Activated T-cell treated with anti-CD3 and anti-CD28 coated beads, Interleukin-2, amount 50 U/mL, for 4 hours (primary cell): Measurements from ENCODE around the gene RAB42. TPM values are rescaled to one million over a fixed set of nuclear protein-coding genes. Genes with fewer than 3 reads are reported as not detected.
A peak's percentile ranks its signal among the peaks of the same experiment; 100 is the strongest.

Experiments used
- ATAC-seq, 2 donors: fragments of 200-7000 bp; cut with Tn5 transposase; one replicate each; pipeline ENCODE4 v1.10.0; 2021
- DNase-seq: peaks from one replicate; pipeline ENCODE4 v3.0.0-alpha.2; 2020
- H3K27me3 Mint-ChIP-seq: one replicate; pipeline ENCODE4 v1.8.0; 2021; ENCODE audit warnings: low read depth, mixed read lengths
- H3K36me3 Mint-ChIP-seq: one replicate; pipeline ENCODE4 v1.8.0; 2022; ENCODE audit warnings: mixed read lengths; ENCODE audit not compliant: insufficient read depth
- H3K4me1 Mint-ChIP-seq: one replicate; pipeline ENCODE4 v1.8.0; 2021; ENCODE audit warnings: low read depth, mixed read lengths
- H3K4me3 Mint-ChIP-seq: one replicate; pipeline ENCODE4 v1.8.0; 2021; ENCODE audit warnings: mild to moderate bottlenecking, moderate library complexity, mixed read lengths
- H3K9me3 Mint-ChIP-seq: one replicate; pipeline ENCODE4 v1.8.0; 2021; ENCODE audit warnings: mixed read lengths
- total RNA-seq, 3 donors: library from RNA; stranded (reverse); gene quantifications; one replicate each; pipeline ENCODE4 v1.2.1, GENCODE V29; 2021

Gene RAB42
- total RNA-seq, 3 donors from 2014 or later: not detected

GRCh38 chr1:28601696-28602095 lies 9.6 kb downstream of the RAB42 start:
- H3K9me3 Mint-ChIP-seq: no peaks in the 10 kb centered on the region
- no peaks in the 10 kb centered on the region for H3K27me3 Mint-ChIP-seq
- no peak overlapping the region for H3K4me3 Mint-ChIP-seq
- DNase-seq (no peak), ATAC-seq (peak; percentile 48 to 52)
- peaks cover 21% of the 10 kb centered on the region for H3K36me3 Mint-ChIP-seq
- no peaks in the 10 kb centered on the region for H3K4me1 Mint-ChIP-seq

GRCh38 chr1:28602536-28603439 lies 10.7 kb downstream of the RAB42 start:
- Mint-ChIP-seq H3K9me3 (no peaks in the 10 kb centered on the region), H3K27me3 (no peaks in the 10 kb centered on the region), H3K36me3 (peaks cover 21% of the 10 kb centered on the region), H3K4me1 (no peaks in the 10 kb centered on the region), H3K4me3 (no peak overlapping the region)
- DNase-seq (no peak), ATAC-seq (no peak)

- Mint-ChIP-seq H3K36me3 (peaks cover 21% of the 10 kb centered on the region), H3K27me3 (no peaks in the 10 kb centered on the region), H3K9me3 (no peaks in the 10 kb centered on the region), H3K4me1 (no peaks in the 10 kb centered on the region), H3K4me3 (no peak overlapping the region)
- ATAC-seq (no peak), DNase-seq (no peak)
These were observed 12.3 kb downstream of the RAB42 start for GRCh38 chr1:28604411-28604810.

- no peaks in the 10 kb centered on the region for H3K4me1 Mint-ChIP-seq
These were observed 12.9 kb downstream of the RAB42 start for GRCh38 chr1:28604962-28605361.

GRCh38 chr1:28606771-28607170 lies 14.7 kb downstream of the RAB42 start:
- Mint-ChIP-seq H3K27me3 (no peaks in the 10 kb centered on the region), H3K36me3 (peaks cover 20% of the 10 kb centered on the region), H3K4me1 (no peaks in the 10 kb centered on the region), H3K4me3 (no peak overlapping the region), H3K9me3 (no peaks in the 10 kb centered on the region)
- DNase-seq (no peak), ATAC-seq (no peak)

More at GRCh38 chr1:28604962-28605361, 12.9 kb downstream of the RAB42 start:
- H3K4me3 Mint-ChIP-seq: no peak overlapping the region
- DNase-seq: no peak
- H3K9me3 Mint-ChIP-seq: no peaks in the 10 kb centered on the region
- ATAC-seq: no peak
- H3K36me3 Mint-ChIP-seq: peaks cover 23% of the 10 kb centered on the region
- H3K27me3 Mint-ChIP-seq: no peaks in the 10 kb centered on the region

- H3K36me3 Mint-ChIP-seq: peaks cover 24% of the 10 kb centered on the region
- no peak overlapping the region for H3K4me3 Mint-ChIP-seq
- H3K4me1 Mint-ChIP-seq: no peaks in the 10 kb centered on the region
- no peaks in the 10 kb centered on the region for H3K27me3 Mint-ChIP-seq
- H3K9me3 Mint-ChIP-seq: no peaks in the 10 kb centered on the region
- ATAC-seq (no peak), DNase-seq (no peak)
These were observed 21.1 kb downstream of the RAB42 start for GRCh38 chr1:28613175-28613574.

- peaks cover 3% of the 10 kb centered on the region for H3K36me3 Mint-ChIP-seq
- H3K4me1 Mint-ChIP-seq: peaks cover 6% of the 10 kb centered on the region
- DNase-seq (no peak), ATAC-seq (no peak)
- no peaks in the 10 kb centered on the region for H3K27me3 Mint-ChIP-seq
- H3K9me3 Mint-ChIP-seq: no peaks in the 10 kb centered on the region
- H3K4me3 Mint-ChIP-seq: no peak overlapping the region
These were observed 39.6 kb downstream of the RAB42 start for GRCh38 chr1:28631713-28632112.

GRCh38 chr1:28632560-28632959 lies 40.5 kb downstream of the RAB42 start:
- Mint-ChIP-seq H3K4me1 (peaks cover 7% of the 10 kb centered on the region), H3K4me3 (no peak overlapping the region), H3K36me3 (peaks cover 3% of the 10 kb centered on the region), H3K9me3 (no peaks in the 10 kb centered on the region), H3K27me3 (no peaks in the 10 kb centered on the region)
- no peak for ATAC-seq
- DNase-seq: no peak

GRCh38 chr1:28640766-28641165 lies 48.7 kb downstream of the RAB42 start:
- DNase-seq (peak; percentile 9), ATAC-seq (no peak)
- Mint-ChIP-seq H3K27me3 (no peaks in the 10 kb centered on the region), H3K4me3 (peak overlapping the region; percentile 98), H3K9me3 (no peaks in the 10 kb centered on the region), H3K4me1 (peaks cover 37% of the 10 kb centered on the region), H3K36me3 (peaks cover 2% of the 10 kb centered on the region)

GRCh38 chr1:28642056-28642846 lies 50.2 kb downstream of the RAB42 start:
- H3K4me1 Mint-ChIP-seq: peaks cover 38% of the 10 kb centered on the region
- H3K9me3 Mint-ChIP-seq: no peaks in the 10 kb centered on the region
- peak overlapping the region; percentile 98 for H3K4me3 Mint-ChIP-seq
- no peaks in the 10 kb centered on the region for H3K27me3 Mint-ChIP-seq
- ATAC-seq (peak; percentile 24 to 37), DNase-seq (no peak)
- peaks cover 2% of the 10 kb centered on the region for H3K36me3 Mint-ChIP-seq

- ATAC-seq (peak; percentile 91), DNase-seq (peak; percentile 90)
- Mint-ChIP-seq H3K9me3 (no peaks in the 10 kb centered on the region), H3K4me1 (peaks cover 43% of the 10 kb centered on the region), H3K27me3 (no peaks in the 10 kb centered on the region), H3K4me3 (peak within 1 kb of the TSS; percentile 98), H3K36me3 (peaks cover 2% of the 10 kb centered on the region)
These were observed 51.0 kb downstream of the RAB42 start, which contains the start of gene TAF12 for GRCh38 chr1:28642847-28643635. Gene TAF12 (minus strand): TSS chr1:28643067. CDS start chr1:28622081, 20,986 bp downstream.

GRCh38 chr1:28644494-28644893 lies 52.4 kb downstream of the RAB42 start:
- peaks cover 46% of the 10 kb centered on the region for H3K4me1 Mint-ChIP-seq
- H3K4me3 Mint-ChIP-seq: peak overlapping the region; percentile 98
- peaks cover 2% of the 10 kb centered on the region for H3K36me3 Mint-ChIP-seq
- no peaks in the 10 kb centered on the region for H3K27me3 Mint-ChIP-seq
- DNase-seq (no peak), ATAC-seq (no peak)
- no peaks in the 10 kb centered on the region for H3K9me3 Mint-ChIP-seq
